Adrenal gland (tissue), 12 donors: Measurements from ENCODE around the gene RBBP4. TPM values are rescaled to one million over a fixed set of nuclear protein-coding genes. Genes with fewer than 3 reads are reported as not detected.

Source experiments
- DNase-seq, 7 donors: peaks; one replicate each; pipeline ENCODE4 v3.0.0-alpha.2; 2019 to 2020
- H3K27ac ChIP-seq, 5 donors: fragments of 200-600 bp; sonication (generic) in 4 of 5; 1 replicate in 3 of 5; 2 replicates in 2 of 5; pipeline versions ENCODE4 v1.5.1 to v1.8.0; 2016 to 2020; ENCODE audit warnings: mild to moderate bottlenecking in 1 of 5
- H3K27me3 ChIP-seq: fragments of 200-600 bp; 2 replicates; pipeline ENCODE4 v1.8.0; 2021
- H3K36me3 ChIP-seq, 2 donors: fragments of 200-600 bp; replicated peaks in 1 of 2; 1 replicate in 1 of 2; 2 replicates in 1 of 2; pipeline versions ENCODE4 v1.5.1 to v1.8.0; 2018 to 2022
- H3K4me1 ChIP-seq, 2 donors: fragments of 200-600 bp; replicated peaks in 1 of 2; 1 replicate in 1 of 2; 2 replicates in 1 of 2; pipeline versions ENCODE4 v1.5.1 to v1.8.0; 2018 to 2021
- H3K4me3 ChIP-seq, 4 donors: fragments of 200-600 bp; sonication (generic) in 3 of 4; one replicate each; pipeline ENCODE4 v1.5.1; 2016 to 2018
- H3K9me3 ChIP-seq, 3 donors: fragments of 200-600 bp; sonication (generic) in 1 of 3; replicated peaks in 1 of 3; 1 replicate in 2 of 3; 2 replicates in 1 of 3; pipeline versions ENCODE4 v1.5.1 to v1.8.0; 2016 to 2021
- CTCF ChIP-seq, 6 experiments: fragments of 450-650 bp in 4 of 6; fragments of 200-600 bp in 2 of 6; sonication (generic) in 1 of 6; IDR thresholded peaks; 1 replicate in 5 of 6; 2 replicates in 1 of 6; pipeline versions ENCODE4 v1.5.1 to v1.8.0; 2016 to 2021; ENCODE audit warnings: antibody characterized with exemption in 6 of 6, mild to moderate bottlenecking in 2 of 6, moderate library complexity in 1 of 6
- POLR2A ChIP-seq, 2 donors: fragments of 450-650 bp; IDR thresholded peaks; one replicate each; pipeline ENCODE4 v1.6.1; 2017; ENCODE audit warnings: antibody characterized with exemption in 2 of 2, mild to moderate bottlenecking in 2 of 2, moderate library complexity in 1 of 2
- WGBS, 4 donors: extraction: QIAGEN DNeasy Blood & Tissue Kit in 2 of 4; methylation state at CpG; one replicate each; pipeline versions ENCODE4 v1.1.5 to v1.1.7; 2013 to 2017; 5-methylcytosine and 5-hydroxymethylcytosine counted together
- intact Hi-C, 2 donors: fragments of 100-400 bp; cut with DNase I; formaldehyde crosslinking; loops; one replicate each; pipeline versions ENCODE4 v1.14.1 to v1.15.0; 2022 to 2023
- polyA plus RNA-seq, 3 donors: library from polyadenylated mRNA; stranded (reverse); fragments of 200-250 nt in 2 of 3; fragments of 350-450 nt in 1 of 3; fragmentation: Illumina TruSeq in 1 of 3; extraction: RNeasy Lipid Tissue Mini Kit (QIAGEN cat#74804) in 1 of 3; gene quantifications; one replicate each; pipeline ENCODE4 v1.2.3, GENCODE V29; 2013 to 2014
- total RNA-seq, 9 donors: library from RNA; depleted of rRNA in 4 of 9; stranded (reverse); fragments of >200 nt in 4 of 9; fragments of 120-200 nt in 1 of 9; fragmentation: NEBNext Ultra II Directional in 1 of 9; extraction: Animal tissue kit (Norgen Biotek cat#: 25700) in 1 of 9; gene quantifications; one replicate each; pipeline versions ENCODE4 v1.1.0 to v1.2.4, GENCODE V29; 2013 to 2023
- donor health status: healthy with polysubstance abuse.
- donor health status: Bipolar disorder and iron deficiency.
- donor health status: DM: yes; HTN: yes; CAD: no.
- donor health status: DM: no; HTN: no; CAD: no.
- donor health status: DM: no; HTN: no; CAD: no.
- donor health status: DM: yes; HTN: yes; CAD: no.

The RBBP4 gene
- total and polyA plus RNA-seq, 12 donors: 24.8 to 212 (median 148) TPM

GRCh38 chr1:32703479-32704291, 52.7 kb downstream of the RBBP4 start:
- no peak for DNase-seq

GRCh38 chr1:32705516-32705915, 54.5 kb downstream of the RBBP4 start:
- DNase-seq: no peak

More at GRCh38 chr1:32703479-32704291, 52.7 kb downstream of the RBBP4 start:
- no peak for TF ChIP-seq CTCF (IDR thresholded peaks at IDR 0.05)
- TF ChIP-seq POLR2A (IDR thresholded peaks at IDR 0.05): no peak
- H3K4me1 ChIP-seq: peaks cover 22 to 26% of the 10 kb centered on the region in 2 donors
- no peaks in the 10 kb centered on the region for H3K9me3 ChIP-seq
- peak overlapping the region in 1 of 4 donors; percentile 75 for H3K4me3 ChIP-seq
- no peaks in the 10 kb centered on the region for H3K36me3 ChIP-seq
- intact Hi-C loops: no loop called here
- H3K27ac ChIP-seq: peak overlapping the region in 3 of 5 donors; percentile 34 to 79 (median 37)
- whole genome bisulfite sequencing, 4 donors: 65 to 75% (median 68%) methylated on average over 11 to 18 of the region's 18 CpGs
- H3K27me3 ChIP-seq: no peaks in the 10 kb centered on the region

GRCh38 chr1:32706491-32706890, 55.5 kb downstream of the RBBP4 start:
- WGBS, 4 donors: 66 to 73% (median 71%) methylated on average over 1 of the region's 1 CpG
- intact Hi-C loops: no loop called here
- Histone ChIP-seq H3K4me3 (no peak overlapping the region), H3K27ac (no peak overlapping the region), H3K4me1 (peaks cover 16 to 18% of the 10 kb centered on the region in 2 donors), H3K27me3 (no peaks in the 10 kb centered on the region), H3K36me3 (no peaks in the 10 kb centered on the region), H3K9me3 (no peaks in the 10 kb centered on the region)
- DNase-seq: no peak
- TF ChIP-seq CTCF (IDR thresholded peaks at IDR 0.05) (no peak), POLR2A (IDR thresholded peaks at IDR 0.05) (no peak)

More at GRCh38 chr1:32705516-32705915, 54.5 kb downstream of the RBBP4 start:
- intact Hi-C loops: no loop called here
- H3K27me3 ChIP-seq: no peaks in the 10 kb centered on the region
- no peaks in the 10 kb centered on the region for H3K9me3 ChIP-seq
- no peak overlapping the region for H3K4me3 ChIP-seq
- WGBS, 4 donors: 88 to 95% (median 90%) methylated on average over 6 to 7 of the region's 7 CpGs
- H3K27ac ChIP-seq: no peak overlapping the region
- peaks cover 22 to 26% of the 10 kb centered on the region in 2 donors for H3K4me1 ChIP-seq
- no peak for TF ChIP-seq CTCF (IDR thresholded peaks at IDR 0.05)
- no peak for TF ChIP-seq POLR2A (IDR thresholded peaks at IDR 0.05)
- H3K36me3 ChIP-seq: no peaks in the 10 kb centered on the region

- Histone ChIP-seq H3K4me3 (no peak overlapping the region), H3K27me3 (no peaks in the 10 kb centered on the region), H3K27ac (no peak overlapping the region), H3K9me3 (no peaks in the 10 kb centered on the region), H3K36me3 (no peaks in the 10 kb centered on the region), H3K4me1 (peaks cover 0 to 4% of the 10 kb centered on the region in 2 donors)
- intact Hi-C loops: no loop called here
- no peak for TF ChIP-seq POLR2A (IDR thresholded peaks at IDR 0.05)
- no peak for TF ChIP-seq CTCF (IDR thresholded peaks at IDR 0.05)
- DNase-seq: no peak
- WGBS, 4 donors: 71 to 87% (median 76%) methylated on average over 2 of the region's 2 CpGs
Measured at GRCh38 chr1:32709075-32709474, 58.1 kb downstream of the RBBP4 start.
